ENCODE data around the gene COX14. TPM values are rescaled to one million over a fixed set of nuclear protein-coding genes. Genes with fewer than 3 reads are reported as not detected.
"Not testable (repeated sequence)": the region's sequence is repeated elsewhere in the genome, so short reads cannot be mapped to it uniquely, and the experiment has no call there.

Gene COX14
- total RNA-seq, 4 donors from 2014 or later = 22.1 to 107 (median 62.0) TPM

GRCh38 chr12:50079771-50080170, 32.3 kb upstream of the COX14 start:
- H3K4me3 ChIP-seq = no peak overlapping the region
- H3K4me1 ChIP-seq = peaks cover 3 to 27% (median 12%) of the 10 kb centered on the region in 4 donors
- in situ Hi-C loops (cut with MboI; ENCODE audit: low pct_ligation_motif_present in 1 of 4, low pct_unique_long_range_greater_than_20kb in 1 of 4, low sequenced_read_pairs in 3 of 4) = loop anchor here in 3 of 4 donors (25.0 kb wide), 2 partner anchors 108 to 233 kb away; no protein-coding TSS in a partner anchor
- 92 to 93% methylated on average over 2 to 5 of the region's 5 CpGs for WGBS, 2 donors (ENCODE audit: low coverage in 1 of 2)
- no peak overlapping the region for H3K27ac ChIP-seq
- no peaks in the 10 kb centered on the region for H3K36me3 ChIP-seq
- intact Hi-C loops (cut with DNase I; ENCODE audit: low total_unique reads) = loop anchor here (5.0 to 10.0 kb wide), 2 partner anchors 98 to 1265 kb away; partner anchors contain the start of gene CACNB3
- DNase-seq = no peak
- TF ChIP-seq CTCF (IDR thresholded peaks at IDR 0.05) = no peak
- no peak for TF ChIP-seq POLR2AphosphoS5 (IDR thresholded peaks at IDR 0.05)
- H3K27me3 ChIP-seq = no peaks in the 10 kb centered on the region
- H3K9me3 ChIP-seq = no peaks in the 10 kb centered on the region

GRCh38 chr12:50081096-50081808, 30.8 kb upstream of the COX14 start:
- Histone ChIP-seq H3K4me1 (peaks cover 0 to 26% (median 10%) of the 10 kb centered on the region in 4 donors), H3K9me3 (no peaks in the 10 kb centered on the region), H3K36me3 (no peaks in the 10 kb centered on the region), H3K27ac (no peak overlapping the region), H3K4me3 (no peak overlapping the region), H3K27me3 (no peaks in the 10 kb centered on the region)
- WGBS, 2 donors (ENCODE audit: low coverage in 1 of 2) = 75 to 100% methylated on average over 1 to 42 of the region's 46 CpGs
- DNase-seq = no peak
- TF ChIP-seq POLR2AphosphoS5 (IDR thresholded peaks at IDR 0.05) (no peak), POLR2A (IDR thresholded peaks at IDR 0.05) (no peak), CTCF (IDR thresholded peaks at IDR 0.05) (no peak), EP300 (IDR thresholded peaks at IDR 0.05; ENCODE audit: low read depth) (no peak)
- intact Hi-C loops (cut with DNase I; ENCODE audit: low total_unique reads) = loop anchor here (10.0 kb wide), 1 partner anchor 1266 kb away; the partner anchor contains the start of gene CACNB3
- in situ Hi-C loops (cut with MboI; ENCODE audit: low pct_ligation_motif_present in 1 of 4, low pct_unique_long_range_greater_than_20kb in 1 of 4, low sequenced_read_pairs in 3 of 4) = loop anchor here in 3 of 4 donors (25.0 kb wide), 2 partner anchors 106 to 231 kb away; no protein-coding TSS in a partner anchor

GRCh38 chr12:50082644-50083043, 29.4 kb upstream of the COX14 start:
- Histone ChIP-seq H3K4me3 (no peak overlapping the region), H3K36me3 (no peaks in the 10 kb centered on the region), H3K9me3 (no peaks in the 10 kb centered on the region), H3K4me1 (peaks cover 0 to 26% (median 10%) of the 10 kb centered on the region in 4 donors), H3K27me3 (no peaks in the 10 kb centered on the region), H3K27ac (peak overlapping the region in 3 of 4 donors; percentile 55 to 73 (median 59))
- in situ Hi-C loops (cut with MboI; ENCODE audit: low pct_ligation_motif_present in 1 of 4, low pct_unique_long_range_greater_than_20kb in 1 of 4, low sequenced_read_pairs in 3 of 4) (loop anchor here in 3 of 4 donors (25.0 kb wide), 2 partner anchors 105 to 230 kb away; no protein-coding TSS in a partner anchor), intact Hi-C loops (cut with DNase I; ENCODE audit: low total_unique reads) (loop anchor here (10.0 kb wide), 1 partner anchor 1268 kb away; the partner anchor contains the start of gene CACNB3)
- 20 to 57% methylated on average over 1 to 7 of the region's 7 CpGs for WGBS, 2 donors (ENCODE audit: low coverage in 1 of 2)
- peak; percentile 22 for TF ChIP-seq POLR2A (IDR thresholded peaks at IDR 0.05)
- TF ChIP-seq POLR2AphosphoS5 (IDR thresholded peaks at IDR 0.05) = peak in 2 of 3 donors; percentile 25 to 30
- peak in 3 of 5 experiments; percentile 10 to 57 (median 40) for TF ChIP-seq CTCF (IDR thresholded peaks at IDR 0.05)
- no peak for TF ChIP-seq EP300 (IDR thresholded peaks at IDR 0.05; ENCODE audit: low read depth)
- peak; percentile 75 for DNase-seq

GRCh38 chr12:50083301-50083700, 28.7 kb upstream of the COX14 start:
- TF ChIP-seq EP300 (IDR thresholded peaks at IDR 0.05; ENCODE audit: low read depth) (no peak), CTCF (IDR thresholded peaks at IDR 0.05) (no peak), POLR2A (IDR thresholded peaks at IDR 0.05) (no peak), POLR2AphosphoS5 (IDR thresholded peaks at IDR 0.05) (no peak)
- Histone ChIP-seq H3K27me3 (no peaks in the 10 kb centered on the region), H3K27ac (peak overlapping the region in 3 of 4 donors; percentile 55 to 73 (median 59)), H3K9me3 (no peaks in the 10 kb centered on the region), H3K4me3 (no peak overlapping the region), H3K4me1 (peaks cover 0 to 26% (median 10%) of the 10 kb centered on the region in 4 donors), H3K36me3 (no peaks in the 10 kb centered on the region)
- 85% methylated on average over 1 of the region's 1 CpG; no CpG with 5 or more reads in 1 of the 2 donors for WGBS, 2 donors (ENCODE audit: low coverage in 1 of 2)
- intact Hi-C loops (cut with DNase I; ENCODE audit: low total_unique reads) (loop anchor here (10.0 kb wide), 1 partner anchor 1268 kb away; the partner anchor contains the start of gene CACNB3), in situ Hi-C loops (cut with MboI; ENCODE audit: low pct_ligation_motif_present in 1 of 4, low pct_unique_long_range_greater_than_20kb in 1 of 4, low sequenced_read_pairs in 3 of 4) (loop anchor here in 3 of 4 donors (25.0 kb wide), 2 partner anchors 104 to 229 kb away; no protein-coding TSS in a partner anchor)
- no peak for DNase-seq

GRCh38 chr12:50084409-50084774, 27.6 kb upstream of the COX14 start:
- in situ Hi-C loops (cut with MboI; ENCODE audit: low pct_ligation_motif_present in 1 of 4, low pct_unique_long_range_greater_than_20kb in 1 of 4, low sequenced_read_pairs in 3 of 4) (loop anchor here in 3 of 4 donors (25.0 kb wide), 2 partner anchors 103 to 228 kb away; no protein-coding TSS in a partner anchor), intact Hi-C loops (cut with DNase I; ENCODE audit: low total_unique reads) (loop anchor here (10.0 kb wide), 1 partner anchor 1270 kb away; the partner anchor contains the start of gene CACNB3)
- peaks cover 0 to 31% (median 10%) of the 10 kb centered on the region in 4 donors for H3K4me1 ChIP-seq
- peak overlapping the region; percentile 95 to 99 (median 97) for H3K27ac ChIP-seq
- WGBS, 2 donors (ENCODE audit: low coverage in 1 of 2) = 19 to 44% methylated on average over 5 to 7 of the region's 7 CpGs
- H3K27me3 ChIP-seq, H3K36me3 ChIP-seq, H3K9me3 ChIP-seq, DNase-seq: not testable (repeated sequence)
- peak overlapping the region; percentile 88 to 98 (median 92) for H3K4me3 ChIP-seq

Measured in transverse colon (tissue), 4 donors.